ENCODE data around the gene NME3.

The NME3 gene

GRCh38 chr16:1793578-1794220, 22.4 kb upstream of the NME3 start, which contains the start of gene IGFALS:
TSS of gene IGFALS (minus strand) at chr16:1793705. CDS start at chr16:1793652, 53 bp downstream.
- no peak for DNase-seq

- DNase-seq, result no peak
Observed at GRCh38 chr16:1792836-1793577, 21.7 kb upstream of the NME3 start.

- no peak for DNase-seq
Observed at GRCh38 chr16:1791943-1792812, 20.8 kb upstream of the NME3 start.

GRCh38 chr16:1791256-1791942, 20.1 kb upstream of the NME3 start:
- no peak for DNase-seq

GRCh38 chr16:1790611-1791255, 19.4 kb upstream of the NME3 start:
- DNase-seq, result no peak

- DNase-seq, result no peak
Observed at GRCh38 chr16:1790261-1790610, 18.9 kb upstream of the NME3 start.

GRCh38 chr16:1789643-1790045, 18.3 kb upstream of the NME3 start:
- DNase-seq, result no peak

- DNase-seq, result no peak
Observed at GRCh38 chr16:1788708-1789100, 17.4 kb upstream of the NME3 start.

GRCh38 chr16:1788095-1788707, 16.9 kb upstream of the NME3 start:
- DNase-seq, result no peak

GRCh38 chr16:1787322-1788094, 16.2 kb upstream of the NME3 start:
- DNase-seq, result no peak

- DNase-seq, result no peak
Observed at GRCh38 chr16:1787056-1787321, 15.6 kb upstream of the NME3 start.

GRCh38 chr16:1786242-1787055, 15.1 kb upstream of the NME3 start:
- no peak for DNase-seq

GRCh38 chr16:1785846-1786170, 14.5 kb upstream of the NME3 start:
- no peak for DNase-seq

- no peak for DNase-seq
Observed at GRCh38 chr16:1784977-1785845, 13.9 kb upstream of the NME3 start.

GRCh38 chr16:1782408-1783264, 11.3 kb upstream of the NME3 start, which contains the start of the genes NUBP2 and SPSB3:
TSS of gene NUBP2 (plus strand) at chr16:1782960. CDS start at chr16:1783021, 61 bp downstream.
TSS of gene SPSB3 (minus strand) at chr16:1782571. CDS start at chr16:1781483, 1,088 bp downstream.
- DNase-seq, result peak; percentile 99

GRCh38 chr16:1781758-1782407, 10.5 kb upstream of the NME3 start:
- DNase-seq, result no peak

- DNase-seq, result no peak
Observed at GRCh38 chr16:1781254-1781653, 9.9 kb upstream of the NME3 start.

- DNase-seq, result no peak
Observed at GRCh38 chr16:1780677-1781072, 9.3 kb upstream of the NME3 start.
